ENCODE measurements around the gene CLCN1. TPM values are rescaled to one million over a fixed set of nuclear protein-coding genes. Genes with fewer than 3 reads are reported as not detected.
A peak's percentile ranks its signal among the peaks of the same experiment; 100 is the strongest.

CLCN1 gene
- total and polyA plus RNA-seq, 2 of the 4 experiments (the other 2 are of a cell fraction): not detected

DNA sequence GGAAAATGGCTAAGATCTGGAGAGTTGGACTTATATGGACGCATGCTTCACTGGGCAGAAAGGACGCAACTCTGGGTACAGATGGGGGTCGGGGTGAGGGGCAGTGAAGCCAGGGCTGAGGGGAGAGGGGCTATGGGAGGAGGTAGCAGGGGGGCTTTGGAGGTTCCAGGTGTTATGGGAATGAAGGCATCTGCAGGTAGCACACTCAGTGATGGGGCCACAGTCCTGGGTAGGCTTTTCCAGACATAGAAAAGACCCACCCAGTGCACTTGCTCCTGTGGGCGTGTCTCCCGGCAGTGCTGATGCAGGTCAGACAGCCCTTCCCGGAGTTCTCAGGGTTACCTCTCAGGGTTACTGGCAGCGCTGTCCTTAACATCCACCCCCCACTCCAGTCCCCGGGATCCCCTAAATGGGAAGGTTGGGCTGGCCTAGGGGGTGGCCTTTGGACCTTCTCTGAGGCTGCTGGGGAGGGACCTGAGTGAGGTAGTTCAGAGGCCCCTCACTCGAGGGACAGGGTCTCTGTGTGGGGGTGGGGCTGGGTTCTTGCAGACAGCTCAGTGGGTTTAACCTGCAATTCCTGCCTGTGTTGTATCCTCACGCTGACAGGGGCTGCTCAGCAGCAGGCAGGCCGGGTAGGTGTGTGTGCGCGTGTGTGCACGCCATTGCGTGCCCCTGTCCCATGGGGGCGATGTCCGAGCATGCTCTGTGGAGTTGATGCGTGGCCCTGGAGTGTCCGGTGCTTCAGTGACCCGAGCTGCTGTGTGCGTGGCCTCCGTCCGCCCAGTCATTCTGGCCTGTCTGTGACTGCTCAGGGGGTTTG, 71.5 kb downstream of the CLCN1 start:
- in situ Hi-C loops (cut with MboI; ENCODE audit: low sequenced_read_pairs) (no loop called here), intact Hi-C loops (cut with micrococcal nuclease) (no loop called here), dilution Hi-C loops (cut with HindIII; ENCODE audit: low sequenced_read_pairs, unreplicated experiment) (no loop called here)
- H3K79me1 ChIP-seq (ENCODE audit: low read depth in 1 of 2, low read length in 2 of 2): peaks cover 24 to 80% of the 10 kb centered on the region in 2 experiments; a peak in 3 of 4 replicates
- H3K9me1 ChIP-seq (ENCODE audit: insufficient read depth, low read length): peaks cover 43% of the 10 kb centered on the region
- H3K4me2 ChIP-seq (ENCODE audit: low read depth, low read length): no peak overlapping the region; the same call in 1 of the 2 replicates
- H4K91ac ChIP-seq (ENCODE audit: insufficient read depth, low read depth, low read length): no peak overlapping the region
- no peak overlapping the region for H3K23ac ChIP-seq (ENCODE audit: low read depth, low read length)
- DNase-seq (no peak), ATAC-seq (ENCODE audit: low read depth) (no peak)
- H3K36me3 ChIP-seq (ENCODE audit: control insufficient read depth, insufficient read depth, low read length): peaks cover 94% of the 10 kb centered on the region
- peaks cover 100% of the 10 kb centered on the region for H4K20me1 ChIP-seq (ENCODE audit: insufficient read depth, low read length)
- H4K5ac ChIP-seq (ENCODE audit: low read depth, low read length): no peak overlapping the region
- no peak overlapping the region for H2AK5ac ChIP-seq (ENCODE audit: low read depth, low read length)
- no peak overlapping the region for H3K56ac ChIP-seq (ENCODE audit: extremely low read depth, insufficient read depth, low read length)
- no peak overlapping the region for H3K14ac ChIP-seq (replicated peaks; ENCODE audit: low read depth, low read length)
- H3K4me3 ChIP-seq (ENCODE audit: insufficient read depth, low read depth, low read length): no peak overlapping the region
- TF ChIP-seq FOS (IDR thresholded peaks at IDR 0.05; ENCODE audit: low read depth, low read length): no peak
- TF ChIP-seq, protein P1, sequence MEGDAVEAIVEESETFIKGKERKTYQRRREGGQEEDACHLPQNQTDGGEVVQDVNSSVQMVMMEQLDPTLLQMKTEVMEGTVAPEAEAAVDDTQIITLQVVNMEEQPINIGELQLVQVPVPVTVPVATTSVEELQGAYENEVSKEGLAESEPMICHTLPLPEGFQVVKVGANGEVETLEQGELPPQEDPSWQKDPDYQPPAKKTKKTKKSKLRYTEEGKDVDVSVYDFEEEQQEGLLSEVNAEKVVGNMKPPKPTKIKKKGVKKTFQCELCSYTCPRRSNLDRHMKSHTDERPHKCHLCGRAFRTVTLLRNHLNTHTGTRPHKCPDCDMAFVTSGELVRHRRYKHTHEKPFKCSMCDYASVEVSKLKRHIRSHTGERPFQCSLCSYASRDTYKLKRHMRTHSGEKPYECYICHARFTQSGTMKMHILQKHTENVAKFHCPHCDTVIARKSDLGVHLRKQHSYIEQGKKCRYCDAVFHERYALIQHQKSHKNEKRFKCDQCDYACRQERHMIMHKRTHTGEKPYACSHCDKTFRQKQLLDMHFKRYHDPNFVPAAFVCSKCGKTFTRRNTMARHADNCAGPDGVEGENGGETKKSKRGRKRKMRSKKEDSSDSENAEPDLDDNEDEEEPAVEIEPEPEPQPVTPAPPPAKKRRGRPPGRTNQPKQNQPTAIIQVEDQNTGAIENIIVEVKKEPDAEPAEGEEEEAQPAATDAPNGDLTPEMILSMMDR (conservative IDR thresholded peaks at IDR 0.05; ENCODE audit: low read depth, low read length): 0 out of 2 replicates have a peak, but pooled peaks have one; percentile 14
- H2BK120ac ChIP-seq (ENCODE audit: low read depth, low read length): no peak overlapping the region
- no peak overlapping the region for H2BK15ac ChIP-seq (ENCODE audit: low read depth, low read length)
- no peak overlapping the region for H4K8ac ChIP-seq (ENCODE audit: low read depth in 2 of 2, low read length in 2 of 2)
- no peak overlapping the region for H2AFZ ChIP-seq (replicated peaks; ENCODE audit: low read length, poor library complexity)
- H3K18ac ChIP-seq (ENCODE audit: low read depth, low read length): no peak overlapping the region
- no peak overlapping the region for H2BK5ac ChIP-seq (ENCODE audit: low read depth, low read length, poor library complexity, severe bottlenecking)
- no peak overlapping the region for H2BK20ac ChIP-seq (ENCODE audit: low read depth, low read length)
- WGBS, 2 experiments (ENCODE audit: extremely low coverage in 2 of 2, insufficient read length in 1 of 2): 96% methylated on average over 5 of the region's 23 CpGs; no CpG with 5 or more reads in 1 of the 2 experiments
- no peak overlapping the region for H3K4ac ChIP-seq (ENCODE audit: low read depth, low read length)
- peaks cover 59% of the 10 kb centered on the region for H3K4me1 ChIP-seq (ENCODE audit: control insufficient read depth, insufficient read depth, low read length)
- H3K27me3 ChIP-seq (ENCODE audit: control insufficient read depth, insufficient read depth, low read length): no peaks in the 10 kb centered on the region
- no peaks in the 10 kb centered on the region for H3K9me3 ChIP-seq (ENCODE audit: control insufficient read depth, insufficient read depth, low read length)
- no TSS peak for BruUV-seq (replicated peaks)
- H2AK9ac ChIP-seq (replicated peaks; ENCODE audit: low read depth, low read length, poor library complexity): no peak overlapping the region
- H3K27ac ChIP-seq (ENCODE audit: insufficient read depth, low read length): no peak overlapping the region
- POLR2A ChIA-PET (ENCODE audit: unreplicated experiment): no interaction called here
- CTCF ChIA-PET: no interaction called here
- H3K9ac ChIP-seq (ENCODE audit: low read depth, low read length): no peak overlapping the region

Data from IMR-90 (cell line).